OCI-LY1 (cell line): ENCODE measurements around the gene NUDT14.

ENCODE experiments used
- EZH2 ChIP-seq: fragments of 200-600 bp; sonication (generic), shearing (Covaris generic); IDR thresholded peaks from 2 replicates; pipeline ENCODE4 v1.8.0; 2017; ENCODE audit warnings: borderline replicate concordance, mixed run types, mild to moderate bottlenecking, antibody characterized with exemption, low read length, moderate library complexity, mixed read lengths
- TF ChIP-seq, protein P1 (sequence below): fragments of 200-600 bp; sonication (generic), shearing (Covaris generic); IDR thresholded peaks from 2 replicates; pipeline ENCODE4 v1.5.1; 2017; ENCODE audit warnings: mild to moderate bottlenecking, antibody characterized with exemption, low read length, moderate library complexity, mixed read lengths

DNA sequence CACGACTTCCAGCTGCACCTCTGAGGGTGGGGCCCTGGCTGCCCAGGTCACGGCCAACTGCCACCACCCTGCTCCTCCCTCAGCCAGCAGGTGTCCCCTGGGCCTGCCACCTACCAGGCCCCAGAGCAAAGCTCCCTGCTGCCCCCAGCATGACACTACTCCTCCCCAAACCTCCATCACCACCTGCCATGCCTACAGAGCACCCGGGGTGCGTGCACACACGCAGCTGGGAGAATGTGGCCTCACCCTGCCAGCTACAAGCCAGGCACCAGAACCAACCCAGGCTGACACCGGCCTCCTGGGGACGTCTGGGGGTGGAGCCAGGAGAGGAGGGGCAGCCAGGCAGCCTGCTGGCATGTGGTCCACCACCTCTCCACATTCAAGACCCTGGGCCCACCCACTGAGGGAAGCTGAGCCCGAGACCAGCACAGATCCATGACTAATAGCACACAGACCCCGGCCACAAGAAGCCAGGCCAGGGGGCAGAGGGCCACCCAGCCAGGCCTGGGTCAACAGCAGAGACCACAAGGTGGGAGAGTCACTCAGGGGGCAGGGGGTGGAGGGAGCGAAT, 15.9 kb downstream of the NUDT14 start:
- TF ChIP-seq, protein P1, sequence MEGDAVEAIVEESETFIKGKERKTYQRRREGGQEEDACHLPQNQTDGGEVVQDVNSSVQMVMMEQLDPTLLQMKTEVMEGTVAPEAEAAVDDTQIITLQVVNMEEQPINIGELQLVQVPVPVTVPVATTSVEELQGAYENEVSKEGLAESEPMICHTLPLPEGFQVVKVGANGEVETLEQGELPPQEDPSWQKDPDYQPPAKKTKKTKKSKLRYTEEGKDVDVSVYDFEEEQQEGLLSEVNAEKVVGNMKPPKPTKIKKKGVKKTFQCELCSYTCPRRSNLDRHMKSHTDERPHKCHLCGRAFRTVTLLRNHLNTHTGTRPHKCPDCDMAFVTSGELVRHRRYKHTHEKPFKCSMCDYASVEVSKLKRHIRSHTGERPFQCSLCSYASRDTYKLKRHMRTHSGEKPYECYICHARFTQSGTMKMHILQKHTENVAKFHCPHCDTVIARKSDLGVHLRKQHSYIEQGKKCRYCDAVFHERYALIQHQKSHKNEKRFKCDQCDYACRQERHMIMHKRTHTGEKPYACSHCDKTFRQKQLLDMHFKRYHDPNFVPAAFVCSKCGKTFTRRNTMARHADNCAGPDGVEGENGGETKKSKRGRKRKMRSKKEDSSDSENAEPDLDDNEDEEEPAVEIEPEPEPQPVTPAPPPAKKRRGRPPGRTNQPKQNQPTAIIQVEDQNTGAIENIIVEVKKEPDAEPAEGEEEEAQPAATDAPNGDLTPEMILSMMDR: no peak
- TF ChIP-seq EZH2: no peak
